Activated CD4-positive, alpha-beta T cell treated with anti-CD3 and anti-CD28 coated beads for 48 hours (primary cell): ENCODE results near the gene SLC9A7.

Experiments
- DNase-seq: peaks from one replicate; pipeline ENCODE4 v3.0.0-alpha.2; 2020

Gene SLC9A7

GRCh38 chrX:46642145-46642544 lies 116.8 kb downstream of the SLC9A7 start:
- no peak for DNase-seq

- DNase-seq: peak; percentile 12
Measured at GRCh38 chrX:46637938-46638337, 121.0 kb downstream of the SLC9A7 start.

- DNase-seq: no peak
Measured at GRCh38 chrX:46636223-46636622, 122.7 kb downstream of the SLC9A7 start.

GRCh38 chrX:46635186-46635585 lies 123.7 kb downstream of the SLC9A7 start:
- DNase-seq: no peak

- DNase-seq: no peak
Measured at GRCh38 chrX:46634577-46634976, 124.3 kb downstream of the SLC9A7 start.

- no peak for DNase-seq
Measured at GRCh38 chrX:46630141-46630540, 128.8 kb downstream of the SLC9A7 start.

- peak; percentile 40 for DNase-seq
Measured at GRCh38 chrX:46628460-46629371, 130.2 kb downstream of the SLC9A7 start.

- no peak for DNase-seq
Measured at GRCh38 chrX:46627711-46628419, 131.1 kb downstream of the SLC9A7 start.

- DNase-seq: no peak
Measured at GRCh38 chrX:46627062-46627461, 131.9 kb downstream of the SLC9A7 start.

GRCh38 chrX:46626566-46626965 lies 132.4 kb downstream of the SLC9A7 start:
- DNase-seq: peak; percentile 51

- no peak for DNase-seq
Measured at GRCh38 chrX:46624090-46624786, 134.7 kb downstream of the SLC9A7 start.

- DNase-seq: no peak
Measured at GRCh38 chrX:46621572-46621971, 137.3 kb downstream of the SLC9A7 start.

GRCh38 chrX:46620505-46620904 lies 138.4 kb downstream of the SLC9A7 start:
- no peak for DNase-seq

GRCh38 chrX:46618947-46619346 lies 140.0 kb downstream of the SLC9A7 start:
- DNase-seq: no peak

GRCh38 chrX:46617906-46618305 lies 141.0 kb downstream of the SLC9A7 start:
- no peak for DNase-seq

GRCh38 chrX:46611658-46612362 lies 147.1 kb downstream of the SLC9A7 start:
- no peak for DNase-seq

GRCh38 chrX:46610070-46610658 lies 148.8 kb downstream of the SLC9A7 start:
- DNase-seq: no peak

- no peak for DNase-seq
Measured at GRCh38 chrX:46607916-46608315, 151.0 kb downstream of the SLC9A7 start.

GRCh38 chrX:46602468-46603102 lies 156.3 kb downstream of the SLC9A7 start:
- no peak for DNase-seq

GRCh38 chrX:46601283-46601682 lies 157.6 kb downstream of the SLC9A7 start:
- DNase-seq: no peak

GRCh38 chrX:46599051-46599560 lies 159.8 kb downstream of the SLC9A7 start:
- DNase-seq: no peak

GRCh38 chrX:46597771-46598170 lies 161.1 kb downstream of the SLC9A7 start:
- DNase-seq: no peak
